IMR-90 (cell line): Measurements from ENCODE around the gene DAPK3. TPM values are rescaled to one million over a fixed set of nuclear protein-coding genes. Genes with fewer than 3 reads are reported as not detected.

Experiments
- ATAC-seq: fragments of 200-7000 bp; cut with Tn5 transposase; 2 replicates; pipeline ENCODE4 v1.9.1; 2020; ENCODE audit warnings: low read depth, mild to moderate bottlenecking, moderate library complexity
- BruUV-seq: library from RNA; stranded (reverse); fragments of 400-500 nt; replicated peaks from 2 replicates; lab custom pipeline; 2021; lab: Mats Ljungman, UMichigan
- CTCF ChIA-PET: fragments of 300-600 bp; formaldehyde crosslinking; extraction: SDS; loops from one replicate; lab custom pipeline; 2021; ENCODE audit warnings: antibody characterized with exemption; lab: Yijun Ruan, JAX
- POLR2A ChIA-PET: fragments of 300-600 bp; sonication (Branson Sonifier 250); formaldehyde crosslinking; loops from one replicate; lab custom pipeline; 2022; ENCODE audit warnings: antibody characterized with exemption; ENCODE audit not compliant: unreplicated experiment; lab: Charles Lee
- DNase-seq: peaks from one replicate; pipeline ENCODE4 v3.0.0; 2013
- H2AFZ ChIP-seq: replicated peaks from 2 replicates; pipeline ENCODE3; 2013; ENCODE audit warnings: low read length, mild to moderate bottlenecking; ENCODE audit not compliant: poor library complexity
- H2AK5ac ChIP-seq: 2 replicates; pipeline ENCODE4 v1.6.1; 2013; ENCODE audit warnings: low read depth, low read length, inconsistent platforms
- H2AK9ac ChIP-seq: replicated peaks from 2 replicates; pipeline ENCODE3; 2013; ENCODE audit warnings: mild to moderate bottlenecking, low read depth, low read length, moderate library complexity; ENCODE audit not compliant: poor library complexity
- H2BK120ac ChIP-seq: 2 replicates; pipeline ENCODE4 v1.6.1; 2013; ENCODE audit warnings: low read depth, low read length, inconsistent platforms
- H2BK15ac ChIP-seq: 3 replicates; pipeline ENCODE4 v1.6.1; 2013; ENCODE audit warnings: low read depth, low read length, inconsistent platforms
- H2BK20ac ChIP-seq: 2 replicates; pipeline ENCODE4 v1.6.1; 2013; ENCODE audit warnings: low read depth, mild to moderate bottlenecking, inconsistent platforms, low read length, moderate library complexity
- H2BK5ac ChIP-seq: 2 replicates; pipeline ENCODE4 v1.6.1; 2013; ENCODE audit warnings: mild to moderate bottlenecking, low read depth, low read length, inconsistent platforms; ENCODE audit not compliant: poor library complexity, severe bottlenecking
- H3K14ac ChIP-seq: replicated peaks from 2 replicates; pipeline ENCODE4 v1.6.1; 2013; ENCODE audit warnings: low read depth, low read length, inconsistent platforms
- H3K18ac ChIP-seq: 2 replicates; pipeline ENCODE4 v1.6.1; 2013; ENCODE audit warnings: low read depth, low read length, control low read depth
- H3K23ac ChIP-seq: 2 replicates; pipeline ENCODE4 v1.6.1; 2013; ENCODE audit warnings: low read depth, low read length, inconsistent platforms
- H3K27ac ChIP-seq: 2 replicates; pipeline ENCODE4 v1.5.1; 2013; ENCODE audit warnings: mild to moderate bottlenecking, control low read depth, low read length; ENCODE audit not compliant: insufficient read depth
- H3K27me3 ChIP-seq: 2 replicates; pipeline ENCODE4 v1.6.1; 2013; ENCODE audit warnings: low read length; ENCODE audit not compliant: control insufficient read depth, insufficient read depth
- H3K36me3 ChIP-seq: 2 replicates; pipeline ENCODE4 v1.6.1; 2013; ENCODE audit warnings: low read length, mixed read lengths; ENCODE audit not compliant: control insufficient read depth, insufficient read depth
- H3K4ac ChIP-seq: 2 replicates; pipeline ENCODE4 v1.6.1; 2013; ENCODE audit warnings: low read depth, low read length, inconsistent platforms
- H3K4me1 ChIP-seq: 2 replicates; pipeline ENCODE4 v1.6.1; 2013; ENCODE audit warnings: low read length, mixed read lengths; ENCODE audit not compliant: control insufficient read depth, insufficient read depth
- H3K4me2 ChIP-seq: 2 replicates; pipeline ENCODE4 v1.6.1; 2013; ENCODE audit warnings: low read depth, mild to moderate bottlenecking, control low read depth, low read length, moderate library complexity
- H3K4me3 ChIP-seq: 2 replicates; pipeline ENCODE4 v1.5.1; 2013; ENCODE audit warnings: low read depth, mild to moderate bottlenecking, control low read depth, low read length, moderate library complexity; ENCODE audit not compliant: insufficient read depth
- H3K56ac ChIP-seq: 2 replicates; pipeline ENCODE4 v1.6.1; 2013; ENCODE audit warnings: low read length, inconsistent platforms; ENCODE audit not compliant: insufficient read depth; ENCODE audit errors: extremely low read depth
- H3K79me1 ChIP-seq, 2 experiments: 2 replicates each; pipeline ENCODE4 v1.6.1; 2013; ENCODE audit warnings: low read length in 2 of 2, inconsistent platforms in 1 of 2, low read depth in 1 of 2
- H3K9ac ChIP-seq: 2 replicates; pipeline ENCODE4 v1.6.1; 2013; ENCODE audit warnings: low read depth, low read length, control low read depth
- H3K9me1 ChIP-seq: 2 replicates; pipeline ENCODE4 v1.6.1; 2013; ENCODE audit warnings: low read length, inconsistent platforms; ENCODE audit not compliant: insufficient read depth
- H3K9me3 ChIP-seq: 2 replicates; pipeline ENCODE4 v1.6.1; 2013; ENCODE audit warnings: low read length; ENCODE audit not compliant: control insufficient read depth, insufficient read depth
- H4K20me1 ChIP-seq: 2 replicates; pipeline ENCODE4 v1.6.1; 2013; ENCODE audit warnings: low read length, inconsistent platforms; ENCODE audit not compliant: insufficient read depth
- H4K5ac ChIP-seq: 2 replicates; pipeline ENCODE4 v1.6.1; 2013; ENCODE audit warnings: mild to moderate bottlenecking, low read depth, low read length, control low read depth
- H4K8ac ChIP-seq, 2 experiments: 2 replicates each; pipeline ENCODE4 v1.6.1; 2013; ENCODE audit warnings: low read depth in 2 of 2, low read length in 2 of 2, control low read depth in 1 of 2, inconsistent platforms in 1 of 2
- H4K91ac ChIP-seq: 2 replicates; pipeline ENCODE4 v1.6.1; 2013; ENCODE audit warnings: low read depth, low read length, inconsistent platforms; ENCODE audit not compliant: insufficient read depth
- FOS ChIP-seq: fragments of 150-350 bp; IDR thresholded peaks from 2 replicates; pipeline ENCODE4 v1.6.1; 2016; ENCODE audit warnings: low read depth, low read length
- MAFK ChIP-seq: IDR thresholded peaks from 2 replicates; pipeline ENCODE4 v1.6.1; 2012; ENCODE audit warnings: low read depth, low read length, improper control_type of control experiment
- WGBS, 2 experiments: methylation state at CpG; one replicate each; pipeline versions ENCODE4 v1.1.5 to v1.1.7; 2013; ENCODE audit warnings: missing lambda C conversion rate in 2 of 2; ENCODE audit not compliant: insufficient read length in 1 of 2; ENCODE audit errors: extremely low coverage in 2 of 2; 5-methylcytosine and 5-hydroxymethylcytosine counted together
- dilution Hi-C: fragments of 300-500 bp; cut with HindIII; formaldehyde crosslinking; loops from one replicate; pipeline ENCODE4 v1.14.3; 2018; ENCODE audit warnings: low sequenced_read_pairs; ENCODE audit not compliant: unreplicated experiment
- in situ Hi-C: fragments of 300-500 bp; cut with MboI; formaldehyde crosslinking; loops from 3 replicates; pipeline ENCODE4 v1.14.3; 2019; ENCODE audit warnings: low sequenced_read_pairs, inconsistent platforms, mixed read lengths
- intact Hi-C: fragments of 100-400 bp; cut with micrococcal nuclease; formaldehyde crosslinking; loops from 2 replicates; pipeline ENCODE4 v1.10.0; 2022
- polyA plus RNA-seq, 3 experiments: library from polyadenylated mRNA; depleted of rRNA; stranded (reverse); fragments of >200 nt; gene quantifications; 2 replicates each; pipeline ENCODE4 v1.2.3, GENCODE V29; 2012; ENCODE audit warnings: low replicate concordance in 1 of 3
- total RNA-seq: library from RNA; depleted of rRNA; stranded (reverse); fragments of >200 nt; gene quantifications from 2 replicates; pipeline ENCODE4 v1.2.3, GENCODE V29; 2012

The DAPK3 gene
- total and polyA plus RNA-seq, 2 of the 4 experiments (the other 2 are of a cell fraction): 145 to 188 TPM

DNA sequence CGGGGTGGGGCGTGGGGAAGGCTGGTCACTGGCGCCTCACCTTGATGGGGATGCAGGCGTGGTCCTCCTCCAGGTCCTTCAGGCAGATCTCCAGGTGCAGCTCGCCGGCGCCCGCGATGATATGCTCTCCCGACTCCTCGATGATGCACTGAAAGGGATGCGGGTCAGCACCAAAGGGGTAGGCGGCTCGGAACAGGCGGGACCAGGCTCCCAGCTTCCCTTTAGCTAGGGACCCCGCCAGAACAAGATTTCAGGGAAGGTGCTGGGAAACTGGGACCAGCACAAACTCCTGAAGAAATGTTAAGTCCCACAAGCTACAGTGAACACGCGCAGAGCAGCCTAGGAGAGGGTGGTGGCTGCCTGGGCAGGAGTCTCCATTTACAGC lies 8.4 kb upstream of the DAPK3 start:
- Histone ChIP-seq H4K8ac (no peak overlapping the region), H3K27ac (no peak overlapping the region), H3K9me1 (peaks cover 15% of the 10 kb centered on the region; the same call in 1 of the 2 replicates), H3K4me2 (no peak overlapping the region), H2BK5ac (no peak overlapping the region), H2BK15ac (no peak overlapping the region), H3K4me1 (peaks cover 6% of the 10 kb centered on the region), H3K23ac (no peak overlapping the region), H3K4me3 (no peak overlapping the region), H2BK120ac (no peak overlapping the region), H4K20me1 (peaks cover 95% of the 10 kb centered on the region), H3K14ac (no peak overlapping the region), H3K9me3 (no peaks in the 10 kb centered on the region), H2AFZ (no peak overlapping the region), H3K79me1 (peaks cover 14 to 88% of the 10 kb centered on the region in 2 experiments), H3K18ac (no peak overlapping the region), H3K27me3 (no peaks in the 10 kb centered on the region), H2BK20ac (no peak overlapping the region), H2AK5ac (no peak overlapping the region), H4K91ac (no peak overlapping the region), H3K4ac (no peak overlapping the region), H2AK9ac (no peak overlapping the region), H3K9ac (no peak overlapping the region), H4K5ac (no peak overlapping the region), H3K56ac (no peak overlapping the region), H3K36me3 (peaks cover 88% of the 10 kb centered on the region)
- no TSS peak for BruUV-seq
- ATAC-seq: no peak
- intact Hi-C loops (no loop called here), in situ Hi-C loops (no loop called here), dilution Hi-C loops (no loop called here)
- TF ChIP-seq MAFK (no peak), FOS (no peak)
- 98% methylated on average over 10 of the region's 18 CpGs; no CpG with 5 or more reads in 1 of the 2 experiments for WGBS, 2 experiments
- POLR2A ChIA-PET: no interaction called here
- CTCF ChIA-PET: interaction anchor here (1.6 kb wide), 1 partner anchor 8 kb away, joined by 3 read pairs; no protein-coding TSS in a partner anchor
- DNase-seq: no peak
